Progenitor cell of endocrine pancreas (in vitro differentiated cells): ENCODE data around the gene PVALB. TPM values are rescaled to one million over a fixed set of nuclear protein-coding genes. Genes with fewer than 3 reads are reported as not detected.

ENCODE experiments used
- DNase-seq: peaks from one replicate; pipeline ENCODE4 v3.0.0; 2021; ENCODE audit warnings: low spot score; ENCODE audit not compliant: unreplicated experiment
- H3K27ac Mint-ChIP-seq: 2 replicates; pipeline ENCODE4 v1.8.0; 2021; ENCODE audit warnings: mild to moderate bottlenecking, moderate library complexity, mixed read lengths
- H3K27me3 Mint-ChIP-seq: 2 replicates; pipeline ENCODE4 v1.8.0; 2021; ENCODE audit warnings: mixed read lengths
- H3K36me3 Mint-ChIP-seq: 2 replicates; pipeline ENCODE4 v1.8.0; 2022; ENCODE audit warnings: mixed read lengths; ENCODE audit not compliant: insufficient read depth
- H3K4me1 Mint-ChIP-seq: 2 replicates; pipeline ENCODE4 v1.8.0; 2021; ENCODE audit warnings: low read depth, mixed read lengths
- H3K4me3 Mint-ChIP-seq: 2 replicates; pipeline ENCODE4 v1.8.0; 2021; ENCODE audit warnings: low read depth, mild to moderate bottlenecking, moderate library complexity, mixed read lengths
- H3K9me3 Mint-ChIP-seq: 2 replicates; pipeline ENCODE4 v1.8.0; 2021; ENCODE audit warnings: low read depth, mixed read lengths
- total RNA-seq: library from RNA; stranded (reverse); gene quantifications from 2 replicates; pipeline ENCODE4 v1.2.1, GENCODE V29; 2021
- TF ChIP-seq, protein P1 (sequence below): fragments of 200-600 bp; sonication (generic); IDR thresholded peaks from one replicate; pipeline ENCODE4 v1.5.0; 2021; ENCODE audit warnings: antibody characterized with exemption, mild to moderate bottlenecking; ENCODE audit not compliant: unreplicated experiment

The PVALB gene
- total RNA-seq, 1 donor from 2014 or later = not detected

- Mint-ChIP-seq H3K27me3 (peaks cover 53% of the 10 kb centered on the region), H3K9me3 (no peaks in the 10 kb centered on the region), H3K27ac (no peak overlapping the region), H3K36me3 (peaks cover 2% of the 10 kb centered on the region), H3K4me3 (no peak overlapping the region), H3K4me1 (no peaks in the 10 kb centered on the region)
- DNase-seq = no peak
- TF ChIP-seq, protein P1, sequence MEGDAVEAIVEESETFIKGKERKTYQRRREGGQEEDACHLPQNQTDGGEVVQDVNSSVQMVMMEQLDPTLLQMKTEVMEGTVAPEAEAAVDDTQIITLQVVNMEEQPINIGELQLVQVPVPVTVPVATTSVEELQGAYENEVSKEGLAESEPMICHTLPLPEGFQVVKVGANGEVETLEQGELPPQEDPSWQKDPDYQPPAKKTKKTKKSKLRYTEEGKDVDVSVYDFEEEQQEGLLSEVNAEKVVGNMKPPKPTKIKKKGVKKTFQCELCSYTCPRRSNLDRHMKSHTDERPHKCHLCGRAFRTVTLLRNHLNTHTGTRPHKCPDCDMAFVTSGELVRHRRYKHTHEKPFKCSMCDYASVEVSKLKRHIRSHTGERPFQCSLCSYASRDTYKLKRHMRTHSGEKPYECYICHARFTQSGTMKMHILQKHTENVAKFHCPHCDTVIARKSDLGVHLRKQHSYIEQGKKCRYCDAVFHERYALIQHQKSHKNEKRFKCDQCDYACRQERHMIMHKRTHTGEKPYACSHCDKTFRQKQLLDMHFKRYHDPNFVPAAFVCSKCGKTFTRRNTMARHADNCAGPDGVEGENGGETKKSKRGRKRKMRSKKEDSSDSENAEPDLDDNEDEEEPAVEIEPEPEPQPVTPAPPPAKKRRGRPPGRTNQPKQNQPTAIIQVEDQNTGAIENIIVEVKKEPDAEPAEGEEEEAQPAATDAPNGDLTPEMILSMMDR = no peak
These were observed 42.1 kb upstream of the PVALB start for GRCh38 chr22:36858966-36859365.

DNA sequence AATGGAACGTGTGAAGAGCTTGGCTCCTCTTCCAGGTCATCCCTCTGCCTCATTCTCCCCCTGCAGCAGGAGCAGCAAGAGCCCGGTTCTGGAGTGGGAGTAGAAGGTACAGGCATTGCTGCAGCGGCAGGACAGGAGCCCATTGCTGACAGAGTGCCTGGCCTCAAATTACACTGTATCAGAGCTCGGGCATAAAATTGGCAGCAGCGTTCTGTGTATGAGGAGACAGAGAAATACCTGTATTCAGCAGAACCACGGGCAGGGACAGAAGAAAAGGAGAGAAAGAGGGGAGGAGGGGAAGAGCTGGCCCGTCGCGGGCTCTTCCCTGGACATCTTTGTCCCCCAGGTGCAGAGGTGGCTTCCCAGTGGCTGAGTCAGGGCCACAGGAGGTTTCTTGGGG, 41.3 kb upstream of the PVALB start:
- Mint-ChIP-seq H3K4me3 (no peak overlapping the region), H3K4me1 (no peaks in the 10 kb centered on the region), H3K27me3 (peaks cover 52% of the 10 kb centered on the region), H3K36me3 (peaks cover 2% of the 10 kb centered on the region), H3K27ac (no peak overlapping the region), H3K9me3 (no peaks in the 10 kb centered on the region)
- TF ChIP-seq, protein P1 = no peak
- no peak for DNase-seq

DNA sequence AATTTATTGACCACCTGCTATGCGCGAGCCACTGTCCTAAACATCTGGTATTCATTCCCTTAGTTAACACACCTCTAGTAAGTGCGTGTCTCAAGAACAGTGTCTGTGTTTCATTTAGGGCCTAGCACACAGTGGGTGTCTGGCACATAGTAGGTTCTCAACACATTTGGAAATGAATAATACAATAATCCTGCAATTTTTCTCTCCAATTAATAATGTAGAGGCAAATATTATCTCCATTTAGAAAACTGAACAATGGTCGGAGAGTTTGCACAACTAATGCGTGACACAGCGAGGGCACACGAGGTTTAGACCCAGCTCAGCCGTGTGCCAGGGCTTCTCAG, 39.9 kb upstream of the PVALB start:
- DNase-seq = no peak
- Mint-ChIP-seq H3K4me1 (no peaks in the 10 kb centered on the region), H3K4me3 (no peak overlapping the region), H3K36me3 (peaks cover 2% of the 10 kb centered on the region), H3K27ac (no peak overlapping the region), H3K27me3 (peaks cover 55% of the 10 kb centered on the region), H3K9me3 (no peaks in the 10 kb centered on the region)
- TF ChIP-seq, protein P1 = no peak

DNA sequence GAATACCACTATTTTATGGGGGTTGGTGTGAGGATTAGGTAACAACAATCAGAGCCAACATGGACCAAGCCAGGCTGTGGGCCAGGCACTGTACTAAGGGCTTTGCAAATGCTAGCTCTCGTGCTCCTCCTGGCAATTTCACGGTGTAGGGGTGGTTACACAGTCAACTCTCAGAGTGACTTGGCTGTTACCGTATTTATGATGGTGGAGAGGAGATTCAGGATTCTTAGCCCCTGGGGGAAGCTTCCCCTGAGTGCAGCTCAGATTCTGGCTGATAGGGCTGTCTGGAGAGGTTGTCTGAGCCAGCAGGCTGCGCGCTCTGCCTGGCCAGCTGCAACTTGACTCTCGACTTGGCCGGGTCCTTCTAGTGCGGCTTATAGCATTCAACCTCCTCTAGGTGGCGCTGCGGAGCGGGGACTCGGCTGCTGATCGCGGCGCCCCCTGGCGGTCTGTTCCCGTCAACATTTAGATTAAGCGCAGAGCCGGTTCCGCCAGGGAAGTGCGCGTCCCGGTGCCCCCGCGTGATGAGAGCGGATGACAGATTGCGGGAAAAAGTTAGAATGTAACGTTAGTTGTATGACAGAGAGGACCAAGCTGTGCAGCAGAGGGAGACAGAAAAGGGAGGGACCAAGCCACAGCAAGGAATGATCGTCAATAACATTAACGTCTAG, 39.4 kb upstream of the PVALB start:
- Mint-ChIP-seq H3K36me3 (peaks cover 2% of the 10 kb centered on the region), H3K27me3 (peaks cover 56% of the 10 kb centered on the region), H3K9me3 (no peaks in the 10 kb centered on the region), H3K4me1 (no peaks in the 10 kb centered on the region), H3K27ac (peak overlapping the region; percentile 78), H3K4me3 (no peak overlapping the region)
- peak; percentile 96 for DNase-seq
- TF ChIP-seq, protein P1 = peak; percentile 100

DNA sequence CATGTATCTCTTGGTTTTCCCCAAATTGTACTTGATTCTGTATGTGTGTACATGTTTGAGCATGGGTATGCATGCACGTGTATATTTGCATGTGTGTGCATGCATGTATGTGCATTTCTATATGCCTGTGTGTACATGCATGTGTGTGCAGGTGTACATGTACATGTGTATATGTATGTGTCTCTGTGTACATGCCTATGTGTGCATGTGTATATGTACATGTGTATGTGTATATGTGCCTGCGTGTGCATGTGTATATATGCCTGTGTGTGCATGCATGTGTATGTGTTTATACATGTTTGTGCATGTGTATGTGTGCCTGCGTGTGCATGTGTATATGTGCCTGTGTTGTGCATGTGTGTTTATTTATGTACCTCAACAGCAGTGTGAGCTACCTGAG, 38.6 kb upstream of the PVALB start:
- TF ChIP-seq, protein P1 = no peak
- DNase-seq = no peak
- no peaks in the 10 kb centered on the region for H3K9me3 Mint-ChIP-seq
- H3K27me3 Mint-ChIP-seq = peaks cover 63% of the 10 kb centered on the region
- no peaks in the 10 kb centered on the region for H3K4me1 Mint-ChIP-seq
- no peak overlapping the region for H3K27ac Mint-ChIP-seq
- H3K4me3 Mint-ChIP-seq = no peak overlapping the region
- H3K36me3 Mint-ChIP-seq = peaks cover 2% of the 10 kb centered on the region
